ENCODE data around the gene SPARCL1.

Gene SPARCL1

DNA sequence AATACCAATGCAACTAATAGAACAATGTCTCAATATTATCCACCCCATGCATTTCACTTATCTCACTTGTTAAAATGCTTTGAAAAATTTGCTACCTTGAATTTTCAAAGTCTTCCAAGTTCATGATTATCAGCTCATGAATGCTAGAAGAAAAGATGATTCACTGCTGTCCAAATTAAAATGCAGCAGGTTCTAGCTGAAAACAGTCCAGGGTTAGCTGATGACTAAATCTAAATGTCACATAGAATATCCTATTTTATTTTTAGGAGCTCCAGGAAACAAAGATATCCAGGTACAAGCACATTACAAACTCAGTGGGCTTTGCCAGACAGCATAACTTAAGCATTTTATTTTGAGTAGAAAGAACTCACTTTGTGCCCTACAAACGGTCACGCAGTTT is 38.0 kb upstream of the SPARCL1 start:
- DNase-seq: no peak
- Histone ChIP-seq H3K4me3 (ENCODE audit: low read depth, low read length) (no peak overlapping the region), H3K9me3 (no peaks in the 10 kb centered on the region), H3K27me3 (no peaks in the 10 kb centered on the region), H3K36me3 (no peaks in the 10 kb centered on the region), H3K4me1 (no peaks in the 10 kb centered on the region)
- TF ChIP-seq, protein P1, sequence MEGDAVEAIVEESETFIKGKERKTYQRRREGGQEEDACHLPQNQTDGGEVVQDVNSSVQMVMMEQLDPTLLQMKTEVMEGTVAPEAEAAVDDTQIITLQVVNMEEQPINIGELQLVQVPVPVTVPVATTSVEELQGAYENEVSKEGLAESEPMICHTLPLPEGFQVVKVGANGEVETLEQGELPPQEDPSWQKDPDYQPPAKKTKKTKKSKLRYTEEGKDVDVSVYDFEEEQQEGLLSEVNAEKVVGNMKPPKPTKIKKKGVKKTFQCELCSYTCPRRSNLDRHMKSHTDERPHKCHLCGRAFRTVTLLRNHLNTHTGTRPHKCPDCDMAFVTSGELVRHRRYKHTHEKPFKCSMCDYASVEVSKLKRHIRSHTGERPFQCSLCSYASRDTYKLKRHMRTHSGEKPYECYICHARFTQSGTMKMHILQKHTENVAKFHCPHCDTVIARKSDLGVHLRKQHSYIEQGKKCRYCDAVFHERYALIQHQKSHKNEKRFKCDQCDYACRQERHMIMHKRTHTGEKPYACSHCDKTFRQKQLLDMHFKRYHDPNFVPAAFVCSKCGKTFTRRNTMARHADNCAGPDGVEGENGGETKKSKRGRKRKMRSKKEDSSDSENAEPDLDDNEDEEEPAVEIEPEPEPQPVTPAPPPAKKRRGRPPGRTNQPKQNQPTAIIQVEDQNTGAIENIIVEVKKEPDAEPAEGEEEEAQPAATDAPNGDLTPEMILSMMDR (IDR thresholded peaks at IDR 0.05; ENCODE audit: low read depth, low read length): no peak

DNA sequence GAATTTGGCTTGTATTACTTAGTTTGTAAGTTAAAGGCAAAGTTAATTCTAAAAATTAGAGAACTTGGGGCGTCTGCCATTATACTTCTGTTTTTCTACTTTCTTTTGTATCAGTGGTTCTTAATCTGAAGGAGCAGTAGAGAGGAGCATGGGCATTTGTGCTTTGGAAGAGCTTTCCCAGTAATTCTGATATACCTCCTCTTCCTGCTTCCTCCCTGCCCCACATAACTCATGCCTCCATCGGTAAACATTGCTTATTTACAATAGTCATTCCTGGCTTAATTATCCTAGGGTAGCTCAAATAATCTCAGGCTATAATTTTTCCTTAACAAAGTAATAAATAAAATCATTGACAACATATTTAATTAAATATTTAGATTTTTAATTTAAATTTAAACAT is 37.1 kb upstream of the SPARCL1 start:
- no peak for DNase-seq
- H3K27me3 ChIP-seq: no peaks in the 10 kb centered on the region
- H3K4me1 ChIP-seq: no peaks in the 10 kb centered on the region
- H3K4me3 ChIP-seq (ENCODE audit: low read depth, low read length): no peak overlapping the region
- H3K36me3 ChIP-seq: no peaks in the 10 kb centered on the region
- no peaks in the 10 kb centered on the region for H3K9me3 ChIP-seq
- TF ChIP-seq, protein P1 (IDR thresholded peaks at IDR 0.05; ENCODE audit: low read depth, low read length): no peak

DNA sequence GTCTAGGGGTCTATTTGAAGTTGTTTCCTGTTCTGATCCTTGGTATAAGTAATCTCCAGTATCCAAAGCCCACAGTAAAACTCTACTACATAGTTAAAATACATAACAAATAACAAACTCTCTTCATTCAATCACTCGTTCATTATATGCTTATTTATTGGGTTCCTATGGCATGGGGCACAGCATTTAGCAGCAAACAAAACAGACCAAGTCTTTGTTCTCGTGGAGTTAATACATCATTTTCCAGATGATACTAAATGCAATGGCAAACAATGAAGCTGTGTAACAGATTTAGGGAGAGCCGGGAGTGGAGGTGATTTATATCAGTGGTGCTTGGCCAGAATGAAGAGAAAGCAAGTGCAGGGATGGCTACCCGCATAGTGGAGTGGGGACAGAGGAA is 36.6 kb upstream of the SPARCL1 start:
- H3K36me3 ChIP-seq: no peaks in the 10 kb centered on the region
- no peak overlapping the region for H3K4me3 ChIP-seq (ENCODE audit: low read depth, low read length)
- H3K9me3 ChIP-seq: no peaks in the 10 kb centered on the region
- no peak for DNase-seq
- TF ChIP-seq, protein P1 (IDR thresholded peaks at IDR 0.05; ENCODE audit: low read depth, low read length): no peak
- no peaks in the 10 kb centered on the region for H3K4me1 ChIP-seq
- H3K27me3 ChIP-seq: no peaks in the 10 kb centered on the region

DNA sequence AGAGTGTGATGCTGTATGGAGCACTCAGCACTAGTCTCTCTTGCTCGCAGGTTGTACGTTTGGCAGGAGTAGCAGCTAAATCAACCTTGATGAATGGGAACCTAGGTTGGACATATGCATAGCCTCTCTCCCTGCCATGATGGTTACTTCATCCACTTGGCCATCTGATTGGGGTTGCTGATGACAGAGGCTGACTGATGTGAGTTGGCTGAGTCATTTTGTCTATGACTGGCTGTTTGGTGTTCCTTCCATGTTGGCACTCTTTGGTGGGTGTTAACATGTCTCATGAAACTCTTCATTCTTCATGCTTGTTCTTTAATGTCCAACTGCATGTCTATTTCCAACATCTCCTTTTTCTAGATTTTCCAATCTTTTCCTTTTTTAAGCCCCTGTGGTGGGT is 31.6 kb upstream of the SPARCL1 start:
- no peaks in the 10 kb centered on the region for H3K36me3 ChIP-seq
- H3K4me1 ChIP-seq: peaks cover 7% of the 10 kb centered on the region; the same call in 1 of the 2 replicates
- DNase-seq: no peak
- no peaks in the 10 kb centered on the region for H3K9me3 ChIP-seq
- no peaks in the 10 kb centered on the region for H3K27me3 ChIP-seq
- no peak overlapping the region for H3K4me3 ChIP-seq (ENCODE audit: low read depth, low read length)
- TF ChIP-seq, protein P1 (IDR thresholded peaks at IDR 0.05; ENCODE audit: low read depth, low read length): no peak

DNA sequence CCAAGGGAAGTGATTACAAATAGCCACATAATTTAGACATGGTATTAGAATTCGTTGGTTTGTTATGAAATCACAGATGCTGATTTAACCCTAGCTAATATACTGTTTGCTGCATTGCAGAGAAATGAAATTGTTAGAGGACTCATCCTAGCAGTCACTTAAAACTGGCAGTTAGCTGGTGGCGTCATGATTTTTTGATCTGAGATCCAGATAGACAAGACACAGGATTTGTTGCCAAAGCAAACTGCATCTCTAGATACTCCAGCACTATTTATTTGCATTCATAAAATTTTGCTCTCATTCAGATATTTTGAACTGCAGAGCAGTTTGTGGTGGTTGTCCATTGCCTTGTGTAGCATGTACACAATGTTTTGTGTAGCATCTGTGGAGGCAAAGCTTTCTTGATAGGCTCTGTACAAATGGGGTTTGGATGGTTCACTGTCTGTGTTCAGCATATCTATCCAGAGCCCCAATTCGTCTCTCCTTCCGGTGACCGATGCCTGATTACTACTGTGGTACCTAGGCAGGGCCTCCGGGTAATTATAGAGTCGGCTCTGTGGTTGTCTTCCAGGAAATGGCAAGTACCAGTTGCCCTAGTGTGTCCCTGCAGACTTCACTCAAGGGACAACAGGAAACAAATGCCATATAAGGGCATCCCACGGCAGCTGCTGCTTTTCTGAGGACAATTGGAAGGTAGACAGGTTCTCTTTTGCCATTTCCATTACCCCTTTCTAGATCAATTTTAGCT is 30.1 kb upstream of the SPARCL1 start:
- no peaks in the 10 kb centered on the region for H3K27me3 ChIP-seq
- H3K4me1 ChIP-seq: peaks cover 7% of the 10 kb centered on the region; the same call in 1 of the 2 replicates
- TF ChIP-seq, protein P1 (IDR thresholded peaks at IDR 0.05; ENCODE audit: low read depth, low read length): no peak
- H3K36me3 ChIP-seq: no peaks in the 10 kb centered on the region
- DNase-seq: peak; percentile 68
- no peaks in the 10 kb centered on the region for H3K9me3 ChIP-seq
- no peak overlapping the region for H3K4me3 ChIP-seq (ENCODE audit: low read depth, low read length)

DNA sequence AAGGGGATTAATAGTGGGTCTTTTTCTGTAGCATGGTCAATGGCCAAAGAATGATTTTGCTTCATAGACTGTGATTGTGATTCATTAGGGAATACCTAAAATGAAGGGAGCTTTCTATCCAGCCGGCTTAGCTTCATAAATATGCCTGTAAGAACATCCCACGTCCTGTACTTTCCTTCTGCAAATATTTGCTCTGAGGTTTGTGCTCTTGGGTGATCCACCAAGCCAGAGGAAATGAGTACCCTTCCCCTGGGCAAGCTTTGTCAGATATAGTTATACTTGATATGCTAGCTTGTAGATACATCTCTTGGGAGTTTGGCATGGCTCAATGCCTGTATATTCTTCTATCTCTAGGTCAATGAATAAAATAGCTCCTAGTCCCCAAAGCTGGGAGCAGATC is 28.2 kb upstream of the SPARCL1 start:
- Histone ChIP-seq H3K4me3 (ENCODE audit: low read depth, low read length) (no peak overlapping the region), H3K9me3 (no peaks in the 10 kb centered on the region), H3K27me3 (no peaks in the 10 kb centered on the region), H3K36me3 (no peaks in the 10 kb centered on the region), H3K4me1 (peaks cover 7% of the 10 kb centered on the region; the same call in 1 of the 2 replicates)
- TF ChIP-seq, protein P1 (IDR thresholded peaks at IDR 0.05; ENCODE audit: low read depth, low read length): no peak
- no peak for DNase-seq
